GM12878 (cell line): ENCODE measurements around the gene SLC9A7. TPM values are rescaled to one million over a fixed set of nuclear protein-coding genes. Genes with fewer than 3 reads are reported as not detected.

ENCODE experiments used
- ATAC-seq: fragments of 200-7000 bp; cut with Tn5 transposase; 3 replicates; pipeline ENCODE4 v1.9.1; 2020; ENCODE audit warnings: mild to moderate bottlenecking, moderate library complexity
- BruUV-seq: library from RNA; stranded (reverse); fragments of 400-500 nt; replicated peaks from 2 replicates; lab custom pipeline; 2021; lab: Mats Ljungman, UMichigan
- CTCF ChIA-PET: fragments of 300-600 bp; sonication (Branson Sonifier 250); formaldehyde crosslinking; extraction: SDS; loops from one replicate; lab custom pipeline; 2021; ENCODE audit warnings: inconsistent platforms; lab: Yijun Ruan, JAX
- POLR2A ChIA-PET: fragments of 350-600 bp; formaldehyde crosslinking; extraction: SDS; loops from one replicate; lab custom pipeline; 2021; ENCODE audit warnings: inconsistent platforms; lab: Charles Lee
- RAD21 ChIA-PET: fragments of 300-600 bp; sonication (Branson Sonifier 250); formaldehyde crosslinking; loops from one replicate; lab custom pipeline; 2023; ENCODE audit warnings: antibody characterized with exemption; ENCODE audit not compliant: unreplicated experiment; lab: Charles Lee
- SMC1A ChIA-PET: fragments of 300-600 bp; sonication (Branson Sonifier 250); formaldehyde crosslinking; loops from one replicate; lab custom pipeline; 2023; ENCODE audit not compliant: unreplicated experiment, uncharacterized antibody; lab: Charles Lee
- DNase-seq: peaks from one replicate; pipeline ENCODE4 v3.0.0-alpha.2; 2011; ENCODE audit warnings: low read depth, low spot score
- FAIRE-seq: peaks from 3 replicates; lab custom pipeline; 2011; peaks lifted over from hg19 to GRCh38; lab: Jason Lieb, UNC
- H2AFZ ChIP-seq: 2 replicates; pipeline ENCODE4 v1.6.0; 2011; ENCODE audit warnings: low read depth, low read length, control low read depth; ENCODE audit not compliant: control insufficient read depth
- H3K27ac ChIP-seq: 2 replicates; pipeline ENCODE4 v1.5.1; 2011; ENCODE audit warnings: control low read depth; ENCODE audit not compliant: control insufficient read depth, insufficient read depth
- H3K27me3 ChIP-seq, 2 experiments: replicated peaks in 1 of 2; 2 replicates each; pipeline versions ENCODE4 v1.6.0 to v1.6.1; 2011; ENCODE audit warnings: low read length in 1 of 2; ENCODE audit not compliant: control insufficient read depth in 2 of 2, insufficient read depth in 2 of 2
- H3K36me3 ChIP-seq, 2 experiments: 2 replicates each; pipeline ENCODE4 v1.5.1; 2011; ENCODE audit warnings: low read length in 1 of 2; ENCODE audit not compliant: control insufficient read depth in 2 of 2, insufficient read depth in 2 of 2
- H3K4me1 ChIP-seq: 2 replicates; pipeline ENCODE4 v1.6.1; 2011; ENCODE audit warnings: mild to moderate bottlenecking, low read length, moderate library complexity, mixed read lengths; ENCODE audit not compliant: control insufficient read depth, insufficient read depth
- H3K4me2 ChIP-seq: 2 replicates; pipeline ENCODE4 v1.6.0; 2011; ENCODE audit warnings: control low read depth; ENCODE audit not compliant: control insufficient read depth, insufficient read depth
- H3K4me3 ChIP-seq: fragments of 200-600 bp; sonication (generic); 2 replicates; pipeline ENCODE4 v1.5.1; 2016
- H3K79me2 ChIP-seq: 2 replicates; pipeline ENCODE4 v1.6.0; 2011; ENCODE audit warnings: low read length; ENCODE audit not compliant: control insufficient read depth, insufficient read depth
- H3K9ac ChIP-seq: 2 replicates; pipeline ENCODE4 v1.8.0; 2011; ENCODE audit warnings: low read length, control low read depth, mixed read lengths; ENCODE audit not compliant: control insufficient read depth, insufficient read depth
- H3K9me3 ChIP-seq: replicated peaks from 3 replicates; pipeline ENCODE4 v1.5.1; 2011; ENCODE audit warnings: mild to moderate bottlenecking, low read length; ENCODE audit not compliant: control insufficient read depth, insufficient read depth
- H4K20me1 ChIP-seq: 2 replicates; pipeline ENCODE4 v1.6.0; 2011; ENCODE audit not compliant: control insufficient read depth, insufficient read depth
- ATF2 ChIP-seq: IDR thresholded peaks from 2 replicates; pipeline ENCODE4 v1.6.1; 2012; ENCODE audit warnings: low read length, inconsistent platforms
- MEF2B ChIP-seq: fragments of 450-650 bp; IDR thresholded peaks from 2 replicates; pipeline ENCODE4 v1.6.1; 2018; ENCODE audit warnings: mild to moderate bottlenecking, moderate library complexity; ENCODE audit not compliant: partially characterized antibody, poor library complexity, severe bottlenecking
- MYB ChIP-seq: fragments of 150-350 bp; IDR thresholded peaks from 2 replicates; pipeline ENCODE4 v1.6.1; 2014; ENCODE audit warnings: mild to moderate bottlenecking, low read depth, low read length, borderline replicate concordance
- PRDM15 ChIP-seq: fragments of 450-650 bp; formaldehyde crosslinking; IDR thresholded peaks from 2 replicates; pipeline ENCODE4 v1.4.0; 2020; ENCODE audit warnings: mild to moderate bottlenecking, moderate library complexity
- RB1 ChIP-seq: fragments of 450-650 bp; formaldehyde crosslinking; IDR thresholded peaks from 2 replicates; pipeline ENCODE4 v1.6.1; 2017; ENCODE audit warnings: mild to moderate bottlenecking, borderline replicate concordance
- RUNX3 ChIP-seq: IDR thresholded peaks from 2 replicates; pipeline ENCODE4 v1.6.1; 2012; ENCODE audit warnings: low read length, inconsistent platforms
- SREBF2 ChIP-seq: IDR thresholded peaks from 2 replicates; pipeline ENCODE4 v1.6.1; 2012; ENCODE audit warnings: mild to moderate bottlenecking, low read length
- TCF7 ChIP-seq: IDR thresholded peaks from 2 replicates; pipeline ENCODE4 v1.6.1; 2014; ENCODE audit warnings: antibody characterized with exemption, borderline replicate concordance
- WGBS: methylation state at CpG from one replicate; pipeline ENCODE4 v1.1.6; 2016; ENCODE audit warnings: low lambda C conversion rate; ENCODE audit not compliant: insufficient replicate concordance, insufficient coverage; ENCODE audit errors: missing lambda C conversion rate; 5-methylcytosine and 5-hydroxymethylcytosine counted together
- in situ Hi-C: fragments of 300-500 bp; cut with MboI; formaldehyde crosslinking; loops from 9 replicates; pipeline ENCODE4 v1.14.3; 2018; ENCODE audit warnings: mixed read lengths
- intact Hi-C: fragments of 100-400 bp; cut with micrococcal nuclease; formaldehyde crosslinking; loops from one replicate; pipeline ENCODE4 v1.14.2; 2022; ENCODE audit not compliant: unreplicated experiment
- polyA plus RNA-seq, 11 experiments: library from polyadenylated mRNA; depleted of rRNA in 4 of 11; unstranded in 6 of 11; stranded (reverse) in 5 of 11; fragments of >200 nt; fragmentation: Nextera tagmentation in 4 of 11; fragmentation: Illumina TruSeq in 1 of 11; extraction: Ambion mirVana in 4 of 11; extraction: Trizol in 1 of 11; gene quantifications; 1 replicate in 1 of 11; 2 replicates in 10 of 11; pipeline versions ENCODE4 v1.2.1 to v1.2.3, GENCODE V29; 2011 to 2016; ENCODE audit warnings: inconsistent platforms in 2 of 11, missing spikeins in 2 of 11, low read depth in 1 of 11
- total RNA-seq, 4 experiments: library from RNA; depleted of rRNA in 3 of 4; stranded (reverse); fragments of >200 nt in 3 of 4; fragmentation: Illumina TruSeq in 1 of 4; extraction: Trizol in 1 of 4; gene quantifications; 2 replicates each; pipeline versions ENCODE4 v1.2.1 to v1.2.3, GENCODE V29; 2013 to 2021
- TF ChIP-seq, protein P1 (sequence below): fragments of 450-650 bp; IDR thresholded peaks from 2 replicates; pipeline ENCODE4 v1.6.1; 2018; ENCODE audit warnings: mild to moderate bottlenecking, low read depth, moderate library complexity; ENCODE audit not compliant: partially characterized antibody
- TF ChIP-seq, protein P2 (sequence below): IDR thresholded peaks from 2 replicates; pipeline ENCODE4 v1.6.1; 2012; ENCODE audit warnings: low read depth, low read length, improper control_type of control experiment

The SLC9A7 gene
- total and polyA plus RNA-seq, 10 of the 15 experiments (the other 5 are each of a cell fraction or from before 2014, with no cell fraction given) = 5.0 to 62.8 (median 30.5) TPM

DNA sequence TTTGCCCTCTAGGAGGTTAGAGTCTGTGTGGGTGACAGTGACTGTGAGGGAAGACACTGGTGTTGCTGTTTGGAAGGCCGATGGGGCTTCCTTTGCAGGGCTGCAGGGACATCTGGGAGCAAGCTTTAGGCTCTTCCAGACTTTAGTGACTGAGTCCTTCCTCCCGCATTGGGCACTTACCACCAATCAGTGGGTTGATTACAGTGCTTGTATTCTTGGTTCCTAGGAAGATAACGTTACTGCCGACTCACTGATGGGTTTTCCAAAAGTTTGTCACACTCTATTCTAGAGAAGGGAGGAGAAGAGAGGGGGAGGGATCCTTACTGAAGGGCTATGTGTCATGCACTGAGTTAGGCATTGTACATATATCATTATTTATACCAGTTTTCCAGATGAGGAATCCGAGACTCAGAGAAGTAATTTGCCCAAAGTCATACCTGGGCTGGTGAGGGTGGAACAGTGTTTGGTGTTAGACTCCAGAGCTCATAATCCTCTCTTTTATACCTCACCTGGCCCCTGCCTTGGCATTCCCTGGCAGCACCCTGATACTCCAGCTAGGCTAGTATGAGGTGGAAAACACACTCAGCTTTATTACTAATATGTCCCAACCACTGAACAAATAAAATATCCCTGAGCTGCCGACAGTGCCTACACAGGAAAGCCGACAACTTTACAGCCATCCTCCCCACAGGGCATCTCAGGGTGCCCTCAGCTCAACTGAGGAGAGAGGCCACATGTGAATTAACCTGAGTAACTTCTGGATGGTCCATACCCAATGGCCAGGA, 181.5 kb downstream of the SLC9A7 start:
- POLR2A ChIA-PET = interaction anchor here (0.6 to 0.9 kb wide), 2 partner anchors 52 to 80 kb away, joined by 3 to 4 read pairs; no protein-coding TSS in a partner anchor
- CTCF ChIA-PET = interaction anchor here (1.0 to 4.2 kb wide), 7 partner anchors 10 to 219 kb away, joined by 3 to 19 read pairs (median 4); no protein-coding TSS in a partner anchor
- H3K4me3 ChIP-seq = peak overlapping the region; percentile 69; the same call in 1 of the 2 replicates
- no peak overlapping the region for H2AFZ ChIP-seq
- H3K79me2 ChIP-seq = peaks cover 47% of the 10 kb centered on the region
- WGBS = 81% methylated on average over 7 of the region's 7 CpGs
- BruUV-seq = no TSS peak
- in situ Hi-C loops = no loop called here
- no peaks in the 10 kb centered on the region for H4K20me1 ChIP-seq
- no peaks in the 10 kb centered on the region for H3K27me3 ChIP-seq
- FAIRE-seq (no peak), DNase-seq (no peak), ATAC-seq (no peak)
- H3K36me3 ChIP-seq = no peaks in the 10 kb centered on the region; a peak in 1 of 4 replicates
- H3K27ac ChIP-seq = no peak overlapping the region
- SMC1A ChIA-PET = interaction anchor here (1.0 to 3.1 kb wide), 10 partner anchors 10 to 112 kb away, joined by 3 to 9 read pairs (median 4); no protein-coding TSS in a partner anchor
- peak overlapping the region; percentile 7 for H3K4me2 ChIP-seq
- H3K4me1 ChIP-seq = peaks cover 8% of the 10 kb centered on the region
- no peaks in the 10 kb centered on the region for H3K9me3 ChIP-seq
- RAD21 ChIA-PET = interaction anchor here (1.3 to 4.4 kb wide), 7 partner anchors 10 to 76 kb away, joined by 3 to 22 read pairs (median 6); no protein-coding TSS in a partner anchor
- no peak overlapping the region for H3K9ac ChIP-seq
- intact Hi-C loops = no loop called here
- TF ChIP-seq TCF7 = no peak
- TF ChIP-seq, protein P1, sequence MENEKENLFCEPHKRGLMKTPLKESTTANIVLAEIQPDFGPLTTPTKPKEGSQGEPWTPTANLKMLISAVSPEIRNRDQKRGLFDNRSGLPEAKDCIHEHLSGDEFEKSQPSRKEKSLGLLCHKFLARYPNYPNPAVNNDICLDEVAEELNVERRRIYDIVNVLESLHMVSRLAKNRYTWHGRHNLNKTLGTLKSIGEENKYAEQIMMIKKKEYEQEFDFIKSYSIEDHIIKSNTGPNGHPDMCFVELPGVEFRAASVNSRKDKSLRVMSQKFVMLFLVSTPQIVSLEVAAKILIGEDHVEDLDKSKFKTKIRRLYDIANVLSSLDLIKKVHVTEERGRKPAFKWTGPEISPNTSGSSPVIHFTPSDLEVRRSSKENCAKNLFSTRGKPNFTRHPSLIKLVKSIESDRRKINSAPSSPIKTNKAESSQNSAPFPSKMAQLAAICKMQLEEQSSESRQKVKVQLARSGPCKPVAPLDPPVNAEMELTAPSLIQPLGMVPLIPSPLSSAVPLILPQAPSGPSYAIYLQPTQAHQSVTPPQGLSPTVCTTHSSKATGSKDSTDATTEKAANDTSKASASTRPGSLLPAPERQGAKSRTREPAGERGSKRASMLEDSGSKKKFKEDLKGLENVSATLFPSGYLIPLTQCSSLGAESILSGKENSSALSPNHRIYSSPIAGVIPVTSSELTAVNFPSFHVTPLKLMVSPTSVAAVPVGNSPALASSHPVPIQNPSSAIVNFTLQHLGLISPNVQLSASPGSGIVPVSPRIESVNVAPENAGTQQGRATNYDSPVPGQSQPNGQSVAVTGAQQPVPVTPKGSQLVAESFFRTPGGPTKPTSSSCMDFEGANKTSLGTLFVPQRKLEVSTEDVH = no peak
- no peak for TF ChIP-seq PRDM15
- no peak for TF ChIP-seq RB1
- TF ChIP-seq, protein P2, sequence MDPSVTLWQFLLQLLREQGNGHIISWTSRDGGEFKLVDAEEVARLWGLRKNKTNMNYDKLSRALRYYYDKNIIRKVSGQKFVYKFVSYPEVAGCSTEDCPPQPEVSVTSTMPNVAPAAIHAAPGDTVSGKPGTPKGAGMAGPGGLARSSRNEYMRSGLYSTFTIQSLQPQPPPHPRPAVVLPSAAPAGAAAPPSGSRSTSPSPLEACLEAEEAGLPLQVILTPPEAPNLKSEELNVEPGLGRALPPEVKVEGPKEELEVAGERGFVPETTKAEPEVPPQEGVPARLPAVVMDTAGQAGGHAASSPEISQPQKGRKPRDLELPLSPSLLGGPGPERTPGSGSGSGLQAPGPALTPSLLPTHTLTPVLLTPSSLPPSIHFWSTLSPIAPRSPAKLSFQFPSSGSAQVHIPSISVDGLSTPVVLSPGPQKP = no peak
- no peak for TF ChIP-seq ATF2
- no peak for TF ChIP-seq SREBF2
- no peak for TF ChIP-seq MEF2B
- TF ChIP-seq MYB = no peak
- no peak for TF ChIP-seq RUNX3
